GM21447 (cell line): ENCODE results near the gene HIBCH.
"Not testable (repeated sequence)": the region's sequence is repeated elsewhere in the genome, so short reads cannot be mapped to it uniquely, and the experiment has no call there.

ENCODE experiments used
- ATAC-seq: cut with Tn5 transposase; IDR thresholded peaks from one replicate; pipeline ENCODE4 v1.9.1; 2021; ENCODE audit not compliant: unreplicated experiment

Gene HIBCH

GRCh38 chr2:190319555-190320498 is at the start of gene HIBCH:
HIBCH (minus strand) TSS chr2:190319826; CDS start chr2:190319750, 76 bp downstream.
- ATAC-seq, result peak; percentile 95

GRCh38 chr2:190367091-190367490 is 47.5 kb upstream of the HIBCH start:
- no peak for ATAC-seq

GRCh38 chr2:190366248-190366753 is 46.7 kb upstream of the HIBCH start:
- ATAC-seq, result no peak

GRCh38 chr2:190365499-190366204 is 46.0 kb upstream of the HIBCH start:
- ATAC-seq, result no peak

- ATAC-seq, result no peak
Observed at GRCh38 chr2:190362894-190363293, 43.3 kb upstream of the HIBCH start.

- ATAC-seq, result no peak
Observed at GRCh38 chr2:190361572-190361971, 41.9 kb upstream of the HIBCH start.

GRCh38 chr2:190360965-190361364 is 41.3 kb upstream of the HIBCH start:
- no peak for ATAC-seq

- ATAC-seq, result no peak
Observed at GRCh38 chr2:190360561-190360960, 40.9 kb upstream of the HIBCH start.

- ATAC-seq, result not testable (repeated sequence)
Observed at GRCh38 chr2:190358655-190359448, 39.2 kb upstream of the HIBCH start.

- no peak for ATAC-seq
Observed at GRCh38 chr2:190357600-190357999, 38.0 kb upstream of the HIBCH start.

GRCh38 chr2:190355968-190356644 is 36.5 kb upstream of the HIBCH start:
- no peak for ATAC-seq

GRCh38 chr2:190354003-190354690 is 34.5 kb upstream of the HIBCH start:
- no peak for ATAC-seq

GRCh38 chr2:190353537-190353899 is 33.9 kb upstream of the HIBCH start:
- ATAC-seq, result no peak

- ATAC-seq, result no peak
Observed at GRCh38 chr2:190352668-190353536, 33.3 kb upstream of the HIBCH start.

- no peak for ATAC-seq
Observed at GRCh38 chr2:190351955-190352354, 32.3 kb upstream of the HIBCH start.

GRCh38 chr2:190350371-190350770 is 30.7 kb upstream of the HIBCH start:
- no peak for ATAC-seq

GRCh38 chr2:190344276-190344827 is 24.7 kb upstream of the HIBCH start:
- peak; percentile 84 for ATAC-seq

GRCh38 chr2:190343536-190344275 is 24.1 kb upstream of the HIBCH start, which contains the start of gene INPP1:
INPP1 (plus strand) TSS chr2:190343589; CDS start chr2:190360103, 16,514 bp downstream.
- peak; percentile 59 for ATAC-seq
